ENCODE data around the gene NAPB.

NAPB gene

DNA sequence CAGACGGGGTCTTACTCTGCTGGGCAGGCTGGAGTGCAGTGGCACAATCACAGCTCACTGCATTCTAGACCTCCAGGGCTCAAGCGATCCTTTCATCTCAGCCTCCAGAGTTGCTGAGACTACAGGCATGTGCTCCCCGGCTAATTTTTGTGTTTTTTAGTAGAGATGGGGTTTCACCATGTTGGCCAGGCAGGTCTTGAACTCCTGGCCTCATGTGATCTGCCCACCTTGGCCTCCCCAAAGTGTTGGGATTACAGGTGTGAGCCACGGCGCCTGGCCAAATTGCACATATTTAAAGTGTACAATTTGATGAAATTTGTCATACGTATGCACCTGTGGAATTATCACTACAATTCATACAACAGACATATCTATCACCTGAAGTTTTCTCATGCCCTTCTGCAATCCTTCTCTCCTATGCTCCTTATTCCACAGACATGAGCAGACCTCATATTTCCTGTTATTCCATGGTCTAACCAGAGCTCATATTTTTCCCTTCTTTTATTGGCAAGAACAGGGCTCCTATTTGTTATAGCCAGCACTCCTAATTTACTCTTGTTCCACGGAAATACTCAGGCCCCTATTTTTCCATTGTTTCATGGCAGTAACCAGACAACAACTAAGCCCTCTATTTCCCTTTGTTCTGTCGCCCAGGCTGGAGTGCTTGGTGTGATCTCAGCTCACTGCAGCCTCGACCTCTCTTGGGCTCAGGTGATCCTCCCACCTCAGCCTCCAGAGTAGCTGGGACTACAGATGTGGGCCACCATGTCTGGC is 16.0 kb upstream of the NAPB start:
- no peak for DNase-seq

DNA sequence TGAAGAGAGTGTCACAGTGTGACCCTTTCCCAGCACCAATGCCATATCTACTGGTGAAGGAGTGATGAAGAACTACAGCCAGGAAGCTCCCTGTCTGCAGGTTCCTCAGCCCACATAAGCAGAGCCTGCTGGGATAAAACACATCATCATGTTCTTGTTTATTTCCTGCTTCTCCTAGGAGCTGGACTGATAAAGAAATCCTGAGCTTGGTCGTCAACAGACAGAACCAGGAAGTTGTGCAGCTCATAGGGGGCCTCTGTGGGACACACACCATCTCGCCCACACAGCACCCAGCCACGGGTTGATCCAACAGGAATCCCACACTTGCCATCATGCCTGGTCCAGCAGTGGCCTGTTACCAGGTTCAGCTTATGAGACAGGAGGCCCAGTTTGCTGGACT is 15.4 kb upstream of the NAPB start:
- DNase-seq: no peak

DNA sequence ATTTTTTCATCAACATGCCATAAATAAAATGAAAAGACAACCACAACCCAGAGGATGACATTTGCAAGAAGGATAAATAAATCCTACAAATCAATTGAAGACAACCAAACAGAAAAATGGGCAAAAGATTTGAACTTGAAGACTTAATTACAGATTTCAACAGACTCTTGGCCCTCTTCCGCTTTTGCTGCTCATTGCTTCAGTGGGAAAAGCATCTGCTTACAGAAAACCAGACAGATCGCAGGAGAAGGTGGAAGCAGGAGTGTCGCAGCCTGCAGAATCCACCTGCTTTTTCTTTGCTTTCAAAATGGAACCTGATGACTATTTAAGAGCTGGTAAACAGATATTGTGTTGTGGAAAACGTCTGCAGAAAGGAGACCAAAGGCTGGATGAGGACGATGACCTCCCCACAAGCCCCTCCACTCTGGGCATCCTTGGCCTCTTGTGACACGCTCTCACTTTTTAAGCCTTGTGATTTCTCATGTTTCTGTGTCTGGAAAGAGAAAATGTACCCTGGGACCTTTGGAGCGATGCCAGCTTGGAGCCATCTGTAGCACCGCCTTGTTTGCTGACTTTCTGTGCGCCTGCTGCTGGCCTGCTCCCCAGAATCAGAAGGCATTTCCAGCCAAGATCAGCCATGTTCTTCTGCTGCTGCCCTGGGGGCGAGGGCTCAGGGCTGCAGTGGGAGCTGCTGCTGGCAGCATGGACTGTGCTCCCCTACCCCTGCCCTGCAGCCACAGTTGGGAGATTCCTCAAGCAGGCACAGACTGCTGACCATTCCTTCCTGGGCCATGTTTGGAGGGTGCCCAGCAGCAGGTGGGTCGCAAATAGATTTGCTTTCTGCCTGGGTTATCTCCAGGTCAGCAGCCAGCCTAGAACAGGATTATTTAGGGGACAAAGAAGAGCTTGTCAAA is 14.6 kb upstream of the NAPB start:
- DNase-seq: no peak

DNA sequence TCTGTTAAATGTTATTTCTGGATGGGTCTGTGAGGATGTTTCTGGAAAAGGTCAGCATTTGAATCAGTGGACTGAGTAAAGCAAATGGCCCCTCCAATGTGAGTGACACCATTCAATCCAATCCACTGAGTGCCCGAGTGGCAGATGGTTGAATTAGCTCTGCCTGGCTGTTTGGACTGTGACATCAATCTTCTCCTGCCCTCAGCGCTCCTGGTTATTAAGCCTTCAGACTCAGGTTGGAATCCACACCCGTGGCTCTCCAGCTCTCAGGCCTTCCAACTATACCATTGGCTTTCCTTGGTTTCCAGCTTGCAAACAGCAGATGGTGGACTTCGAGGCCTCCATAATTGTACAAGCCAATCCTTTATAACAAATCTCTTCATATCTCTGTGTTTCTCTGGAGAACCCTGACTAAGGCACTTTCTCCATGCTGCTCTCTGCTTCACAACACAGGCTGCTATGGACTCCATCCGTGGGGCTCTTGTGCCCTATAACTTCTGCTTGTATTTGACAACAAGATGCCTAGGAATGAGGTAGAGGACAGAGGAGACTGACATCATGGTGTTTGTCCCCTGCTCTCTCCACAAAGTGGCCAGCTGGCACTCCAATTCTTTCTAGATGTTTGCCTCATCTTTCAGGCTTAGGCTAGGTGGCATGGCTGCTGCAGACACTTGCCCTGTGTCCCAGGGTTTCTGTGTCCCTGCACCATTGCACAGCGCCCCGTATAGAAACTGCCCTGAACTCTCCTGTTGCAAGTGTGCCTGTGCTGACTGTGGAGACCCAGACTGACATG is 13.4 kb upstream of the NAPB start:
- DNase-seq: no peak

DNA sequence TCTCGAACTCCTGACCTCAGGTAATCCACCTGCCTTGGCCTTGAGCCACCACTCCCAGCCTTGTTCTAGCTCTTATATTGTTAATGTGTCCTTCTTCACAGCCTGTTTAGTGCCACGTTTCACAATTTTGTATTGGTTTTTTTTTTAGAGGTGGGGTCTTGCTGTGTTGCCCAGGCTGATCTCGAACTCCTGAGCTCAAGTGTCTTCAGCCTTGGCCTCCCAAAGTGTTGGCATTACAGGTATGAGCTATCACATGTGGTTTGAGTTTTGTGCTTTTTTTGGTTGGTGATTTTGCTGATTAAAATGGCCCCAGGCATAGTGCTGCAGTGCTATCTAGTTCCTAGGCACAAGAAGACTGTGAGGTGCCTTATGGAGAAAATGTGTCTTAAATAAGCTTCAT is 12.3 kb upstream of the NAPB start:
- DNase-seq: no peak

DNA sequence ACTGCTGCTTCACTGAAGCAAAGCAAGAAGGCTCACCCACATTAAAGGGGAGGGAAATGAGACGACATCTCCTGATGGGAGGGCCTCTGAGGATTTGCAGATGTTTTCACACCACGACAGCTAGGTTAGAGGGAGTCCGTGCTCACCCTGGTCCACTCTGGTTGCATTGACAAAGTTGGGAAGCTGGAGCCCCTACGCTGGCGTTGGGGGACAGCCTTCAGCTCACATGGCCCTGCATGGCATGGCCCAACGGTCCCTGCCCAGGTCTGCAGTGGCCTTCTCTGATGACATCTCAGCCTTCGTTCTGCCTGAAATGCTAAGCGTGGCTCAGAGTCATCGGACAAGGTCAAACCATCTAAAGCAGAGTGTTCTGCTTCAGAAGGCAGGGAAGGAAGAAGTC is 3.8 kb upstream of the NAPB start:
- DNase-seq: no peak

DNA sequence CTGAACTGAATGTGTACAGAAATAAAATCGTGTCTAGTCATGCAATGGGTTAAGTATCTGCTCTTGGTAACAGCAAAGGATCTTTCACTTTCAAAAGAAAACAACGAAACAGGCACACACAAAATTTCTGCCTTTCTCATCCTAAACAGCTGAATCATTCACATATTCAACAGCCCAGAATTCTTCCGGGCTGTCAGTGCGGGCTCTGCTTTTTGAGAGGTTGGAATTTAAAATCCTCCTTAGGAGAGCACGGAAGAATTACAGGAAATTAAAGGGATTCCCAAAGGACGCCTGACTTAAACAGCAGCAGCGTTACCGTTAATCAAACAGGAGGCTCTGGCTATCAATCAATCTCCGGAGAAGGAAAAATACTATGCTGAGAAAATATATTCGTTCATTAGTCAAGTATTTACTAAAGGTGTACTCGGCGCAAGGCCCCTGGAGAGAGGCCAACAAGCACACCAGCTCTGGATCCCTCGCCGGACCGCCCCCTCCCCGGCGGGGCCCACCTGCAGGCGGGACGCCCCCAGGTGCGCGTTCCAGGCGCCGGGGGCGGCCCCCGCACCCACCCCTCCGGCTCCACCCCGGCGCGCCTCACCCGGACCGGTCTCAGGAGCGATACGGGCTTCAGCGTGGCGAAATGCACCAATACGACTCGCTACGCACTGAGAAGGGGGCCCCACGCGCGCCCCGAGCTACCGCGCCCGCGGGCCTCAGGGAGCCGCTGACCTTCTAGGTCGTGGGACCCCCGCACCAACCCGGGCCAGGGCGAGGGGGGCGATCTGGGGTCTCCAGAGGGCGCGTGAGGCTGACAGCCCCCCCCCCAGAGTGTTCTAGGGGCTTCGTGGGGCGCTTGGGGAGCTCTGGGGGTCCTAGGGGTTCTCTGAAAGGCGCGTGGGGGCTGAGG is 1.0 kb downstream of the NAPB start:
- peak; percentile 54 for DNase-seq

DNA sequence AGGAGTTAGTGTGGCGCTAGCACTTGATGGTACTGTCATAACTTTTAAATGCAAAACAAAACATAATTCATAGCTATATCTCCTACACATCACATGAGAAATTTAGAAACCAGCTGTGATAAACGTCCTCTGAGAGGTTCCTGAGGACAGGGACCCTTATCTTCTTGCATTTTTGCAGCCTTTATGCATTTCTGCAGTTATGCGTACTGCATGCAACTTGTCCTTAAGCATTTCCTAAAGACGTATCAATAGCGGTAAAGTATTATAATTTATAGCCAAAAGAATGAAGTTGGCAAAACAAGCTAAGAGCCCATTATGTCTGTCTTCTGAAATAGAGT is 1.7 kb downstream of the NAPB start:
- DNase-seq: no peak

DNA sequence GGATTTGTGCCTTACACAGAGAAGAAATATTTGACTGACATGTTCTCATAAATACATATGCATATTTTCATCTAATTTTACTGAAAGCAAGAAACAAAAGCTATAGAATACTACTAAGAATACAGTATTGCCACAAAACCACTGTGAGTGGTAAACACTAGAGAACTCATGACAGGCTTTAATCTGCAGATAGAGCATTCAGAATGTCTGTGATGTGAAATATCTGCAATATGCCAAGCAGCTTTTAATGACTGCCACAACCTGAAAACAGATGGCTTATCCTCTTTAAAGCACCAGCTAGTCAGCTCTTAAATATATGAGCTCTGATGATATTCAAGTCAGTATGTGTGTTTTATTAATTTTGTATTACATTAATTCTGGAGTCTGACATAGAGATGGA is 3.4 kb downstream of the NAPB start:
- no peak for DNase-seq

DNA sequence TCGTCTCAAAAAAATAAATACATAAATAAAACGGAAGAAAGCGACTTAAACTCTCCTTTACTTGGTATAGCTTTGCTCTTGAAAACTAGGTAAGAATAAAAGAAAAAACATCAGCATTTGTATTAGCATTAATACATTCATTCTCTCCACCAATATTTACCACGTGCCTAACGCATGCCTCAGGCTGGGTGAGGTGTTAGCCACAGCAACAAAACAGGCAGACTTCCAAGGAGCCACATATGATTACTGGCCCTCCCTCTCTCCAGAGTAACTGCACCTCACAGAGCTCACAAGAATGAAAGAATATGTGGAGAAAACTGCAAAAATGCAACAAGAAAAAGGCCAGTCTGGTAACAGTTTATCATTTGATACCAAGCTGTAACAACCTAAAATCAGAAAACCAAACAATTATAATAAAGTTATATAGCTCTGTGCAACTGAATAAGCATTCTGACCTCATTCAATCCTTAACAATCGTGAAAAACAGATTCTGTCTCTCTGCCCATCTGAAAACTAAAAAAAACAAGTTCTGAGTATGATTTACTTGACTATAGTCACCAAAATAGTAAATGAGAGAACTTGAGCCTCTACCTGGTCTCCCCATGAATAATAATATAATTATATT is 5.2 kb downstream of the NAPB start:
- DNase-seq: no peak

DNA sequence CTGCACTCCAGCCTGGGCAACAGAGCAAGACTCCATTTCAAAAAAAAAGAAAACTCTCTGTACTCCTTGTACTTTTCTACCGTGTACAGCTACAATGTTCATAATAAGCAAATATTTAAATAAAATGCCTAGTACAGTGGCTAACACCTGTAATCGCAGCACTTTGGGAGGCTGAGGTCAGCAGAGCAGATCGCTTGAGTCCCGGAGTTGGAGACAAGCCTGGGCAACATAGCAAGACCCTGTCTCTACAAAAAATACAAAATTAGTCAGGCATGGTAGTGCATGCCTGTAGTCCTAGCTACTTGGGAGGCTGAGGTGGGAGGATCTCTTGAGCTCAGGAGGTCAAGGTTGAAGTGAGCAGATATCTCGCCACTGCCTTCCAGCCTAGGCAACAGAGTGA is 5.7 kb downstream of the NAPB start:
- no peak for DNase-seq

DNA sequence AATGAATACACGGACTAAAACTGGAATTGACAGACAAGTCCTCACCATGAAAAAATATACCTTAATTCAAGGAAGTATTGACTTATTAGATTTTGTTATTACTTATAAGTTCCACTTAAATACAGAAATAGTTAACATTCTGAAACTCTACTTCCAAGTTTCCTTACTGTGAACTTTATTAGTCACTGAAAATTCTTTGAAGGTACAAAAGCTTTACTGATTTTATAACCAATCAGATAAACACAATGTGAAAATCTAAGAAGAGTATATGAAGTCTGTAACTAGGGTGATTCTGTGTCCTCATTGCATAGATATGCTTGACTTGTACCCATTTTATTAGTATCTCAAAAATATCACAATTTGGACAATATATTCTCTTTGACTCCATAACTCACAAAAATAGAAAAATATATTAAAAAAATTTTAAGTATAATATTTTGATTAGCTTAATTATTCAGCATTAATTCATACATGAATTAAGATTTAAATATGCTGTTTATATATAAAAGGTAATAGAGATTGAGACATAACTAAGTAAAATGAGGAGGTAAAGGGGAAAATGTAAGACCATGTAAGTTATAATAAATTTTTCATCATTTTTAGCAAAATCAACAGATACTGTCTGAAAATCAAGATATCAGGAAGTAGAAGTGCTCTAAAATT is 6.6 kb downstream of the NAPB start:
- no peak for DNase-seq

DNA sequence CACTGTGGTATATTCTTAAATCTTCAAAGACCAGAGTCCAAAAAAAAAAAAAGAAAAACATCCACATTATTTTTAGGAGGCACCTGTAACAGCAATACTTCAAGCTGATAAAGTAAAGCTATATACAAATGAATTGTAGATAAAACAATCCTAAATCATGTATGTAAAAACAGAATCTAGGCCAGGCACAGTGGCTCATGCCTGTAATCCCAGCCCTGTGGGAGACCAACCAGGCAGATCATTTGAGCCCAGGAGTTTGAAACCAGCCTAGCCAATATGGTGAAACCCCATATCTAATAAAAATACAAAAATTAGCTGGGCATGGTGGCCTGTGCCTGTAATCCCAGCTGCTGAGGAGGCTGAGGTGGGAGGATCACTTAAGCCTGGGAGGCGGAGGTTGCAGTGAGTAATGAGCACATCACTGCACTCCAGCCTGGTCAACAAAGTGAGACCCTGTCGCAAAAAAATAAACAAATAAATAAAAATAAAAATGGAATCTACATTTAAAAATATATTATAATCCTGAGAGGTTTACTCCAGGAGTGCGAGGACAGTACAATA is 7.3 kb downstream of the NAPB start:
- DNase-seq: no peak

DNA sequence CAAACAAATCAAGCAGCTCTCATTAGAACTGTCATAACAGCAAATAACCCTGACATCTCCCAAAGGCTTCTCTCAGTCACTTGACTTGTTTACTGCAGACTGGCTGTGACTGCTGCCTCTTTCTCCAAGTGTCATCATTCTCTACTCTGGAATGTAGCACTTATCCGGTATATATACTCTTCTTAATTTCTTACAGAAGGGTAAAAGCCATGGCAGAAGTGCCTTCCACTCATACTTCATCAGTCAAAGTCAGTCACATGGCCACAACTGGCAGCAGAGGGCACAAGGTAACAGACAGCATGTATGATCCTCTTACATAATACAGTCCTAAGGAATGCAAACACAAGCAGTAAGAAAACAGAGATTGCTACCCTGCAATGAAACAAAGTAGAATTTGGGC is 9.3 kb downstream of the NAPB start:
- no peak for DNase-seq

DNA sequence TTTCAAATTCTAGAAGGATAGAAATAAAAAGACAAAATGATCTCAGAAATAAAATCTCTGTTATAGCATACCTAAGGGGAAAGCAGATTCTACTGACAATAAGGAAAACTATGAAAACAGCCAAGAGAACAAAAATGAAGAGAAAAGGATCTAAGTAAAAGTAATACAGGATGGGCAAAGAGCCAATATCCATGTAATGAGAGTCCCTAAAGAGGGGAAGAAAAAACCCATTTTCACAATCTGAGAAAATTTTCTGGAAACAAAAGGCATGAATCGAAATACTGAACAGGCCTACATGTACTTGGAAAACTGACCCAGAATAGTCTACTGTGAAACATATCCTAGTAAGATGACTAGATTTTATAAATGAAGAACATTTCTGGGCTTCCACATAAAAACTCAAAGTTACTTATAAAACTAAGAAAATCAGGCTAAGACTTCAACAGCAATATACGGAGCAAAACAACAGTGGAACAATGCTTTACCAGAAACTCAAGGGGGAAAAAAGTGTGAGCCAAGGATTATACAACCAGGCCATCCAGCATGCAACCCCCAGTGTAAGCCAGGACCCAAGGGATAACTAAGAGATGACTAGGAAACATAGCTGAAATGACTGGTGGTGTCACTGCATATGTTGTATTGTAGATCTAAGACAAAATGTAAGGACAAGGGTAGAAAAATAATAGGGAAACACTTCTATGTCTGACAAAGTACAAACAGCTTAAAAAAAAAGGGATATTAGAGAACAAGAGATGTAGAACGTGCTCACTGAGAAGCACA is 10.2 kb downstream of the NAPB start:
- DNase-seq: no peak

DNA sequence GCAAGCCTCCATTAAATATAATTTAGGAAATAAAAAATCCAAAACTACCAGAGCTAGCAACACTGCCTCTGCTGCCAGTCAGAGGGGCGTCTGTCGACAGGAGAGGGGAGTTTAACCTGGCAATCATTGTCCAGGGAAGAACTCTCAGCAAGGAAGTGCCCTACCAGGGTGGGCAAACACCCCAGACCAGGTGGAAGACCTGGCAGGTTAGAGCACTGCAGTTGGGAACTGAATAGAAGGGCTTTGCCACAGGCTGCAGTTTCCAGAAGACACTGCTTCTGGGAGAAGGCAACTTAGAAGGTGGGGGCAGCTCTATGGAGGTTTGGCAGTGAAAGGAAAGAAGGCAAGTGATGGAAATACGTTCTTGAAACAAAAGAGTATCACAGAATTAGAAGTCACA is 11.5 kb downstream of the NAPB start:
- DNase-seq: no peak

DNA sequence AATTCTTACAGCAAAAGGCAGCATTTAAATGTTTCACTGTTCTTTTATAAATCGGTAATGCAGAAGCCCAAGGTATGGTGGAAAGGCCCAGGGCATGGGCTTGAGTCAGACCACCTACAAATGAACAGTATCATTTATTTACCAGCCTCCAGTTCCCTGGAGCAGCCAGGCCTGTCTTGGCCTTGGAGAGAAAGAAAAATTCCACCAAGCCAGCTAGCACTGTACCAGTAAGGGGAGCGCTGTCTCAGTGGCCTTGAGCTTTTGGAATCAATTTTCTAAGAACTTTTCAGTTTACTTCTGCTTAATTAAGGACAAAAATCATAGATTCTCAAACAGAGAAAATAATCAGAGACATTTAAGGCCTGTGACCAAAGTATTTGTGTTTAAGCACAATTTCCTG is 12.3 kb downstream of the NAPB start:
- no peak for DNase-seq

DNA sequence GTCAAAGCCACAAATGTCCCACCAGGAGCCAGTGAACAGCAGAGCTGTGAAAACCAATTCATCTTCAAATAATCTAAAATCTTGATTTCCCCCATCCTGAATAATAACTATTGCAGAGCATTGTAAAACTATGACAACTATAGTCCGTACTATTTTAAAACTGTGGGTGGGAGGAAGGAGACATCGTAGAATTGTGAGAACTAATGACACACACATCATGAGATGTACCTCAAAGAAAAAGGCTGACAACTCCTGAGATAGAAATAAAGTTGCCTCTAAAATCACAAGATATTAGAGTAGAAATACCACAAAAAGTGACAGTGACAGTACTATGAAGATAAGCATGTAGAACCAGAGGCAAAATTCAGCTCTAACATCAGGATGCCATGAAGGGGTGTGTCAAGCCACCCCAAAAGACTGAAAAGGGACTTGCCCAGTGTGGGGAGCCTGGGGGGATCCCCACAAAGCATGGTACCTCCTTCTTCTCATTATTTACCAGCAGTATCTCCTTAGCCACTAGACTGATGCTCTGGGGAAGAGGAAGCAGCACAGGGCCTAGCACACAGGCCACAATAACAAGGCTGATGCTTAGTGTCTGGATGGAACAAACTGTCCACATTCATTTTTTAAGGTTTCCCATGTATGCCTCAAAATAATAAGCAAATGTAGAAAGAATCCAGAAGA is 13.4 kb downstream of the NAPB start:
- DNase-seq: no peak

DNA sequence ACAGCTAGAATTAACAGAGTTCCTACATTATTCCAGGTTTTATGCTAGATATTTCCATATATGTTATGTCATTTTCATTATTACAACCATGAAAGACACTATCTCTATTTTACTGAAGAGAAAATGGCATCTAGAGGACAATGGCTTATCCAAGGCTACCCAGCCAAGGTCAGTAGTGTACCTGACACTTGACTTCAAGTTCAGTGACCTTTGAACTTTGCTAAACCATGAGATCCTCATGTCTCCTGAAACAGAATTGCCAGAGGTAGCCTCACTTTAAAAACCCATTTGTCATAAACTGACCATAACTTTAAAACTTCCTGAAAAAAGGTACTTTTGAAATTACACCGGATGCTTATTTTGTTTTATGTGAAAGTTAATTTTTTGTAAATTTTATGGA is 14.4 kb downstream of the NAPB start:
- no peak for DNase-seq

DNA sequence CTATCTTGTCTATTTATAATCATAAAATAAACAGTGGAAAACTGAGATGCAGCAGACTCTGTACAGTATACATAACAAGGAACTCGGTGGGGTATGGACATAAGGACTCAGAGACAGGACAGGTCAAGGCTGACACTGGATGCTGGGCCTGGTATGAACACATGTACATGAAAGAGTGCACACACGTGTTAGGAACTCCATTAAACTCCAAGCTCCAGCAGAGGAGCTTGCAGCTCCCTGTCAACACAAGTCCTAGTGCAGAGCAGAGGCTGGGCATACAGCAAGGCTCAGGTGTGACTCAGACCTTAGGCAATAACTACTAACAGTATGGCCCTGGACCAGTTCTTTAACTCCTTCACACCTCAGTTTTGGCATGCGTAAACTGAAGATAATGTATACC is 17.1 kb downstream of the NAPB start:
- DNase-seq: no peak
